ENCODE data around the gene CCL7. TPM values are rescaled to one million over a fixed set of nuclear protein-coding genes. Genes with fewer than 3 reads are reported as not detected.

The CCL7 gene
- total RNA-seq, 1 donor from 2014 or later: not detected

DNA sequence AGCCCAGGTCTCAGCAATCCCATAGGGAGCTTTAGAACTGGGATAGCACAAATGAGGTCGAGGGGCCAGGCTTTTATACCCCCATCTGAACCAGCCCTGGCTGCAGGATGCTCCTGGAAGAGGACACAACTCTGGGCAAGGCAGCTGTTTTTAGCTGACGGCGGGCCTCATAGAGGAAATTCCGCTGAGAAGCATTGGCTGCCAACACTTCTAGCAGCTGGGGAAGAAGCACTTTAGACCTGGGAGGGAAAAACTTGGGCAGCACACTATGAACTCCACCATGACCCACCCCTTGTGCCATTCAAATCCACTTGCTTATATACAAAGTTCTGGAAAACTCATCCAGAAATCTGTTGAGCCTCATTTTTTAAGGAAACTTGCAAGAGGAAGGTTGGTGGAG, 20.6 kb downstream of the CCL7 start:
- DNase-seq: no peak

DNA sequence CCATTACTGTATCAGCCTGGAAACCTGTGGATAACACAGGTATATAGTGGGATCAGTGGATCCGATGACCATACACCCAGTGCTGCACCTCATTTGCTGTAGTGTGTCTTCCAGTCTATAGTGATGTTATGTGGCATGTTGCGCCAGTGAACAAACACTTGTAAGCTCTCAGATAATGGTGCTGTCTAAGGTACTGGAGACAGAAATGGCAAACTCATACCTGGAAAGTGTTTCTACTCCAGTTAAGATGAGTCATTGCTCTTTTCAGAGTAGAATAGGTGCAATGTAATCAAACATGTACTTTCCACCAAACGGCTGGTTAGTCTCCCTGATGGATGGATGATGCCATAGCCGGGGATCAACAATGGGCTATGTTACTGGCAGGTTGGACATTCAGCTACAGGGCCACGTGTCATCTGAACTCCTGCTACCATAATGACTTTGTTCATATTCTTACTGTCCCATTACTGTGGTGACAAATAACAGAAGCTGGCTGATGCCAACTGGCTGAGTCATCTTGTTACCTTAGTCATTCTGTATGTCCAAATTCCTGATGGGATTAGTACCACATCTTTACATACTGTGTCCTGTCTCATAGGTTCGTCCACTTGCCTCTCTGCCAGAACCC, 21.8 kb downstream of the CCL7 start:
- DNase-seq: no peak

DNA sequence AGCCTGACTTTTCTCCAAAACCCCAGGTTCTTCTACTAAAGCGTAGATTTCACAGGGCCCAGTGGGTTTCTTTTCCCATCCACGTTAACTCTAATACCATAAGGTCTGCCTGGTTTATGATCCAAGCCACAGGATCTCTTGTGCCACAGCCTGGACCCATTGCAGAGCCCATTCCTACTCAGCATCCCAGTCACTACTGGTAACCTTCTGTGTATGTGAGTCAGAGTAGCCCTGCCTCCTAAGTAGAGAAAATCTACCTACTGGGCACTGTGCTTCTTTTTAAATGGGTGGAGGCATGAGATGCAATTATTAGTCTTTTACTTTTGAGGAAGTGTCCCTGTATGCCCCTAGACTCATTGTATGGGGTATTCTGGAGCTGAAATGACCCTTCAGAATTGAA, 29.0 kb downstream of the CCL7 start:
- DNase-seq: no peak

DNA sequence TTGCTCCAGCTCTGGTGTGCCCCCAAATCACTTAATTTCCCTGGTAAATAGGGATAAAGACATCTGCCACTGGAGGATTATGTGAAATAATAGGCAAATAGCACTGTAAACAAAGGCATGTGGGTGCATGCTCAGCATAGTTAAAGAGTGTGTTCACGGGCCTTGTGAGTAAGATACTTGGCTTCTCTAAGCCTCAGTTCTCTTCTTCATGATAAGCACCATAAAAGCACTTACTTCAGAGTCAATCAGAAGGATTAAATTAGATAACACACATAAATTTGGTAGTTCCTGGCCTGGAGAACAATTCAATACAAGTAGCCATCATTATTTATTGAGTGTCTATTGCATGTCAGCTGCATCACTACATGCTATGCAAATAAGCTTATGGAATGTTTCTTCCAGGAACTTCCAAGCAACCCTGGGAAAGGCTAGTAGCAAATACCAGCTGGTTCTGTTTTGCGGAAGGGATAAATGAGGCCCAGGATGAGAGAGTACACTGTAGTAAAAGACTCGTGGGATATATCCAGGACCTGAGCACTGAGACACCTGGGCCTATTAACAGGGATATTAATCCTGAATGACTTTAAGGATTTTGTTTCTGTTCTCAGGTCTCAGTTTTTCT, 30.0 kb downstream of the CCL7 start:
- peak; percentile 49 for DNase-seq

DNA sequence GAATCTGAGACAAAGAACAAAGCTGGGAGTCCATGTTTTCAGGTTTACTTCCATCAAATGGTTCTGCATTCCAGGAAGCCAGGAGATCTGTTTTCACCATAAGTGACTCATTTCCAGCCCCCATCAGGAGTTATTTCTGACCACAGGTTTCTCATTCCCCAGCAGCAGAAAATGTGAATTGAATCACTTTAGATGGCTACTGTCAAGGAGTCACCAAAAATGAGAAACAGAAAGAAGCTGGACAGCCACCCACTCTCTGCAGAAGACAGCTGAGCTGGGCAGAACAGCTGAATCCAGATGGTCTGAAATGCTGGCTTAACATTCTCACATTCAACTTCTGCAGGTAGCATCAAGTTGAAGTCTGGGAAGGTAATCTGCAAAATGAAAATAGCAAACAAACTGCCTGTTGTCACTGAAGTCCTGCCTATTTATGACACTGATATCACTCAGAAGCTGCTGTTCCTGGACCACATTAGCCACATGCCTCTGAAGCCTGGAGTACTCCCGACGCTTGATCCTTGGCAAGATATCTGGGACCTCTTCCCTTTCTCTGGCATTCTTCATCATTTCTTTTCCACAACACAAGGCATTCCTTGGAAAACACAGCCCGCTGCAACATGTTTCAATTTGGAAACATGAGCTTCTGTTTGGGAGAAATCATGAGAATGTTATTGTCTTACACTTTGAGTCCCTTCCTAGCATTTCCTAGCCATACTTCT, 30.8 kb downstream of the CCL7 start:
- peak; percentile 73 for DNase-seq

DNA sequence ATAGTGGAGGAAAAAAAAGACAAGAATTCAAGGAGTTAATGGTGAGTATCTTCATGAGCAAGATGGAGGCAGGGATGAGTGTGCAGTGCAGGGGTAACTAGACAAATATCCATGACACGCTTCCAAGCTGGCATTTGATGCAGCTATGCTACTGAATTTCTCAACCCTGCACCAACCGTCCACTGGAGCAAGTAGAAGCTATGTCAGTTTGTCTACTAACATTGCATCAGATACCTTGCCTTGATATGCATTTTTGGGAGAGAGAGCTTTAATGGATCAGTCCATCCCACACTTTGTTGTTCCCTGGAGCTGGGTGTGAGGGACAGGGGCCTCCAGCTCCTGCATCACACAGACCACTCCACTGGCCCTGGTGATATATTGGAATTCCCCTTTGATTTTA, 32.0 kb downstream of the CCL7 start:
- DNase-seq: no peak

DNA sequence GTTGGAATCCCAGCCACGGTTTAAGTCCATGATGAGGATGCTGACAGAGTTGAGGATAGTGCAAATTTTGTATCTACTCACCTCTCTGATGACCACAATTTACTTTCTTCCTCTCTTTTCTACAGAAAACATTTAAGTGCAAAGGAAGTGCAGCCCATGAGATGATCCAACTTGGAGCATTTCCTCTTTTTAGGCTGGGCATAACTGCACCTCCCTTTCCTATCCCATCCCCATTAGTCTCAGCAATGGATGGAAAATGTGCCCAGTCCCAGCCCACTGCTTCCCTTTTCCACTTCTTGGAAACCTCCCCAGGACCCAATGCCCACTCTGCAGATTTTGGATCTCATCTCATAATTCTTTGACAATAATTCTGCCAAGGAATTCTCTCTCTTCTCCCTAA, 32.6 kb downstream of the CCL7 start:
- no peak for DNase-seq

DNA sequence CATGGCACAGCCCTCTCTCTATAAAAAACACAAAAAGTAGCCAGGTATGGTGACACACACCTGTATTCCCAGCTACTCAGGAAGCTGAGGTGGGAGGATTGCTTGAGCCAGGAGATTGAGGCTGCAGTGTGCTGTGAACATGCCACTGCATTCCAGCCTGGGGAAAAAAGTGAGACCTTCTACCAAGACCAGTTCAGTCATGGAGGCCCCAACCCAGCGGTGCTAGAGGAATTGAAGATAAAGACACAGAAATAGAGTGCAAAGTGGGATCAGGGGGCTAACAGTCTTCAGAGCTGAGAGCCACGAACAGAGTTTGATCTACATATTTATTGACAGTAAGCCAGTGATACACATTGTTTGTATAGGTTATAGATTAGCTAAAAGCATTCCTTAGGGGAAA, 33.6 kb downstream of the CCL7 start:
- DNase-seq: no peak

DNA sequence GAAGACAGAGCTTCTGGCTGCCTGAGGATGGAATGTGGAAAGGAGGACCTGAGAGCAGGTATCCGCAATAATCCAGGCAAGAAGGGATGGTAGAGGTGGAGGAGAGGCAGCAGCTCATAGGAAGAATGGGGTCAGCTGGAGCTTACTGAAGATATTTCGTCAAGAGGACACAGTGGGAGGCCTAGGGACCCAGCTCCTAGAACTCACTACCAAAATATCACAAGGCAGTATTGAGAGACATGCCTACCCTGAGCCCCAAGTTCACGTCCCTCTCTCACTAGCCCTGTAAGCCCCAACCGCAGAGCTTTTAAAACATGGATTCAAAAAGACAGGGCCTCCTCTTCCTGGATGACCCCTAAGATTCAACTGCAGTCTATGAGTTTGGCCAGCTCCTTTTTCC, 35.0 kb downstream of the CCL7 start:
- no peak for DNase-seq

DNA sequence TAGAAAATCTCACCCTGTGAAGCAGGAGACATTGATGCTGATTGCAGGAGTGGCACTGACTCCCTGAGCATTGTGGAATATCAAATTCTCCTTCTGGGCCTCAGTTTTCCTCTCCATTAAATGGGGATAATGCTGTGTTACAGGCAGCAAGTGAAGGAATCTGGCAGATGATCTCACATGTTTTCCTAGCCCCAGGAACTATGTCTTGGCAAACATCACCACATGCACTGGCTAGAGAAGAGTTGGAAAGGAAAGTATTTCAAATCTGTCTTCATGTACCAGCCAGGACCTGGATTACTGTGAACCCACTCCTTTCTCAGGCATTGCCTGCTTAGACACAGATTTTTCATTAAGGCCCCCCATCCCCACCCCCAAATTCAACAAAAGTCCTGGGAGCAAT, 35.6 kb downstream of the CCL7 start:
- DNase-seq: no peak

DNA sequence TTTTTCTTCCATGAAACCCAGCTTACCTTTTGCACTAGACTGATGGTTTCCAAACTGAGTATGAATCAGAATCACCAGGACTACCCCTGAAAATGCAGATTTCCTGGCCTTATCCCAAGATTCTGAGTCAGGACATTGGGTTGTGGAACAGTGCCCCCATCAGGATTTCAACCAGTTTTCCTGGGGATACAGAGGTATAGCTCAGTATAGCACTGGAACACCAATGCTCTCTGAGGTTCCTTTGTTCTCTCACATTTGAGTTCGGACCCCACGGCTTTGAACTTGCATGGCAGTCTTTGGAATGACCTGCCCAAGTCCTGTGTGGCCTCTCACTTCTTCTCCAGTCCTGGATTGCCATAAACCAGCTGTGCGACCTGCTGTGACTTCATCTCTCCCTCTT, 36.4 kb downstream of the CCL7 start:
- peak; percentile 79 for DNase-seq

DNA sequence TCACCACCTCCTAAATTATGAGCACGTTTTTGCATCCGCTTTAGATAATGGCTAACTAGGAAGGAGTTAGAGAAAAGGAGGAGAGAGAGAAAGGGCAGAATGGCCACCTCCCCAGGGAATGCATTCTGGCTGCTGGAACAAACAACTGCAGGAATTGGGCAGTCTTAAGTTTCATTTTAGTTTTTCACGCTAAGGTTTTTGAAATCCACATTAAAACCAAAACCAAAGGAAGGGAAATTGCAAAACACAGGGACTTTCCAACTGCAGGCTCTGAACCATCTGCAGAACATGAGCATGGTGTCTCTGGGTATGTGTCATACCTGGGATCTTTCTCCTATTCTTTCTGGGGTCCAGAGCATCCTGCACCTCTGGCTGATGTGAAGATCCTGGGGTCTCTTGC, 37.1 kb downstream of the CCL7 start:
- peak; percentile 16 for DNase-seq

DNA sequence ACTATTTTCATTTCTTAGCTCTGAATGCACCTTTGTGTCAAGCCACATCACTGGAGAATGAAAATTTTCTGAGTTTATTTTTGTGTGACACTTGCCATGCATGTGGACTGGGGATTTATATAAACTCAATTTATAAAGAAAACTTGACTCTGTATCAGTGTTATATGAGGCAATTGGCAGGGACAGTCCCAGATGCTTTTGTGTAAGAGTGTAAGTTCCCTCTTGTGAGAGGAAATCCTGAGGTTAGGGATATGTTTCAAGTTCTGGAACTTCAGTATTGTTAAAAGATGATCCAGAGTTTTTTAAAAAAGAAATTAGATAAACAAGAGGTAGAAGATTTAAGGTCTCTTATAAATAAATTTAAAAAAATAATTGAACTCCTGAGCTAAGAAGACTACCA, 38.4 kb downstream of the CCL7 start:
- no peak for DNase-seq

DNA sequence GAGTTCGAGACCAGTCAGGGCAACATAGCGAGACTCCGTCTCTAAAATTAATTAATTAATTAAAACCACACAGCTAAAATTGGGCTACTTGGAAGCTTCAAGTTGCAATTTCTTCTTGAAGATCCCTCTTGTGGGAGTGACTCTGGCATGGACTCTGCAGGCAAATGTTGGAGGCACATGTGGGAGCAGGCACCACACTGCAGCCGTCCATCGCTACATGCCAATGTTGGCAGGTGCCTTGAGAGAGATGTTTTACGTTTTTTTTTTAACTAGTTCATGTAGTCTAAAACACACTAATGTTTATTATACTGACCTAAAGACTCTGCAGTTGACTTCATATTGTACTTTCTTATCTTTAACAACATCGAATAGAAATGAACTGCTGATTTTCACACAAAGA, 41.3 kb downstream of the CCL7 start:
- no peak for DNase-seq

DNA sequence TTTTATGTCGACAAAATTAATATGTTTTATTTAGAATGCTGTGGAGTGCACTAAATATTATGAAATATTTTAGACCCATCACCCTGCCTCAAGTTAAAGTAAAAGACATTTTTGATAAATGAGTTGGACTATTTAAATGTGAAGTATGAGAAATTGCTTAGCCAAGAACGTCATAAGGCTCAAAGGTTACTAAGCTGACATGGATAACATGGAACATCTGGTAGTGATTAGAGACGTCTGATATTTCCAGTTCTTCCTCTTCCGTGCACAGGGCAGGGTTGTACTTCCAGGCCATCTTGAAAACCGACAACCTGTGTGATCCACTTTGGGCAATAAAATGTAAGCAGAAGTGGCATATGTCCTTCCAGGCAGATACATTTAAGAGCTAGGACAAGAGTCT, 42.1 kb downstream of the CCL7 start:
- no peak for DNase-seq

DNA sequence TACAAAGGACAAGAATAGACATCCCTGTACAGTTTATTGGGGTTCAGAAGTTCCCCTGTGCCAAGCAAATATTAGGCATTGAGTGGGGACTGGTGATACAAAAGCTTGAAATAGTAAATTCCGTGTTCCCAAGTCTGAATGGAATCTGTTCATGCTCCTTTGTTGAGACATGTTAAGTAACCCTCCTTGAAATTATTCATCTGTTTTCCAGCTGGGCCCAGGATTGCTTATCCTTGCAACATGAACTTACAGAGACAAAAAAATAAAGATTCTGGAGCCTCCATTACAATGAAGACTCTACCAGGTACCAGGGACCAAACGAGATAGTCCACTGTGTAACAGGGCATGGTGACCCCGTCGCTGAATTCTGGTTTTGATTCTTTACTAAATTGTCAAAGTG, 43.1 kb downstream of the CCL7 start:
- DNase-seq: no peak

DNA sequence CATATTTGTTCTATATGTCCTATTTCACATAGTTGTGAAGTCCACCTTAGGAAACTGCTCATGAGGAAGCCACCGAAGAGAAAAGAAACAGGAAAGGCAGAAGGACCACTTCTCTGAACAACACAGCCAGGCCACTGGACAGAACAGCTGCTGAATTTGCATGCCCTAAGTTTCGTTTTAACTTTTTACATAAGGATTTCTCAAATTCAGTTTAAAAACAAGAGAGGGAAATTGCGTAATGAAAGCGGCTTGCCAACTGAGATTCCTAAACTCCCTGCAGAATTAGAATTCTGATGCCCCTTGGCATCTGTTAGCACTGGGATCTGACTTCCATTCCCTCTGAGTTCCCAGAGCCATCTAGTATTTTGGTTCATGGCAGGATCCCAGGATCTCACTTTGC, 44.3 kb downstream of the CCL7 start:
- DNase-seq: peak; percentile 56

DNA sequence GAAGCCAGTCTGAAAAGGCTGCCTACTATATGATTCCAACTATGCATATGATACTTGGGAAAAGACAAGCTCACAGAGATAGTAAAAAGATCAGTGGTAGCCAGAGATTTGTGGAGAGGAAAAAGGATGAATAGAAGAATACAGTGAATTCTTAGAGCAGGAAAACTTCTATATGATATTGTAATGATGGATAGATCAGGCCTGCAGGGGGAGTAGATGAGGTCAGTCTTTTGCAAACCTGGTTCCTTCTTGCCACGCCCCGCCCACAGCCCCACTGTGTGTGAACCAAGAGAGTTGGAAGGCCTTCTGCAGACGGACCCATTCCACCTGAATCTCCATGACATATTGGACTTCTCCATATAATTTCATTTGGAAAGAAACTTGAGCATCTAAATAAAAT, 48.5 kb downstream of the CCL7 start:
- DNase-seq: peak; percentile 9

DNA sequence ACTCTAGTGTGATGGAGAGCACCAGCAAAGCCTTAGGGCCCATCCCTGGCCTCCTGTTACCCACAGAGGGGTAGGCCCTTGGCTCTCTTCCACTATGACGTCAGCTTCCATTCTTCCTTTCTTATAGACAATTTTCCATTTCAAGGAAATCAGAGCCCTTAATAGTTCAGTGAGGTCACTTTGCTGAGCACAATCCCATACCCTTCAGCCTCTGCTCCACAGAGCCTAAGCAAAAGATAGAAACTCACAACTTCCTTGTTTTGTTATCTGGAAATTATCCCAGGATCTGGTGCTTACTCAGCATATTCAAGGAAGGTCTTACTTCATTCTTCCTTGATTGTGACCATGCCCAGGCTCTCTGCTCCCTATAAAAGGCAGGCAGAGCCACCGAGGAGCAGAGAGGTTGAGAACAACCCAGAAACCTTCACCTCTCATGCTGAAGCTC, 49.0 kb downstream of the CCL7 start, which contains the start of gene CCL8:
TSS of gene CCL8 (plus strand) at position 397 of the 445 bp plus-strand sequence. CDS start 67 bp downstream, outside the sequence.
- DNase-seq: peak; percentile 46

Other genes starting within 250 kb of the CCL7 start
- 84.3 and 218 TPM in 2 replicates for gene CCL2, start 14.9 kb upstream of the CCL7 start, total RNA-seq
- not detected in 2 replicates for gene CCL11, start 15.5 kb downstream of the CCL7 start, total RNA-seq
- 0.05 and 0.17 TPM in 2 replicates for gene CCL8, start 49.2 kb downstream of the CCL7 start, total RNA-seq
- gene CCL13, start 86.3 kb downstream of the CCL7 start, total RNA-seq: not detected in 2 replicates
- not detected in 2 replicates for gene CCL1, start 93.0 kb downstream of the CCL7 start, total RNA-seq